Glomerular visceral epithelial cell (primary cell): ENCODE measurements around the gene SPECC1.
"Not testable (repeated sequence)": the region's sequence is repeated elsewhere in the genome, so short reads cannot be mapped to it uniquely, and the experiment has no call there.

Experiments
- DNase-seq: peaks from one replicate; pipeline ENCODE4 v3.0.0-alpha.2; 2016; ENCODE audit errors: extremely low spot score

Gene SPECC1

GRCh38 chr17:20094777-20095176 is 85.6 kb downstream of the SPECC1 start:
- no peak for DNase-seq

GRCh38 chr17:20095336-20096080 is 86.3 kb downstream of the SPECC1 start:
- DNase-seq, result peak; percentile 37

- DNase-seq, result no peak
Observed at GRCh38 chr17:20096430-20096829, 87.3 kb downstream of the SPECC1 start.

- DNase-seq, result no peak
Observed at GRCh38 chr17:20097330-20097729, 88.2 kb downstream of the SPECC1 start.

- DNase-seq, result no peak
Observed at GRCh38 chr17:20098314-20098713, 89.2 kb downstream of the SPECC1 start.

- DNase-seq, result not testable (repeated sequence)
Observed at GRCh38 chr17:20100806-20101205, 91.6 kb downstream of the SPECC1 start.

GRCh38 chr17:20103454-20104446 is 94.6 kb downstream of the SPECC1 start:
- DNase-seq, result no peak

GRCh38 chr17:20105539-20106280 is 96.6 kb downstream of the SPECC1 start:
- no peak for DNase-seq

- DNase-seq, result not testable (repeated sequence)
Observed at GRCh38 chr17:20106446-20106845, 97.3 kb downstream of the SPECC1 start.

- DNase-seq, result no peak
Observed at GRCh38 chr17:20109076-20109475, 99.9 kb downstream of the SPECC1 start.

- DNase-seq, result no peak
Observed at GRCh38 chr17:20111538-20111937, 102.4 kb downstream of the SPECC1 start.

- DNase-seq, result no peak
Observed at GRCh38 chr17:20114466-20114865, 105.3 kb downstream of the SPECC1 start.

- DNase-seq, result peak; percentile 62
Observed at GRCh38 chr17:20116683-20117309, 107.6 kb downstream of the SPECC1 start.

GRCh38 chr17:20118280-20118679 is 109.1 kb downstream of the SPECC1 start:
- DNase-seq, result no peak

- no peak for DNase-seq
Observed at GRCh38 chr17:20120836-20121235, 111.7 kb downstream of the SPECC1 start.

- peak; percentile 72 for DNase-seq
Observed at GRCh38 chr17:20121359-20122253, 112.4 kb downstream of the SPECC1 start.

GRCh38 chr17:20122254-20122879 is 113.2 kb downstream of the SPECC1 start:
- DNase-seq, result no peak

- DNase-seq, result no peak
Observed at GRCh38 chr17:20123209-20123608, 114.0 kb downstream of the SPECC1 start.

GRCh38 chr17:20125724-20126123 is 116.6 kb downstream of the SPECC1 start:
- DNase-seq, result no peak
